ENCODE results near the gene PANK2.
"Not testable (repeated sequence)": the region's sequence is repeated elsewhere in the genome, so short reads cannot be mapped to it uniquely, and the experiment has no call there.

Gene PANK2

DNA sequence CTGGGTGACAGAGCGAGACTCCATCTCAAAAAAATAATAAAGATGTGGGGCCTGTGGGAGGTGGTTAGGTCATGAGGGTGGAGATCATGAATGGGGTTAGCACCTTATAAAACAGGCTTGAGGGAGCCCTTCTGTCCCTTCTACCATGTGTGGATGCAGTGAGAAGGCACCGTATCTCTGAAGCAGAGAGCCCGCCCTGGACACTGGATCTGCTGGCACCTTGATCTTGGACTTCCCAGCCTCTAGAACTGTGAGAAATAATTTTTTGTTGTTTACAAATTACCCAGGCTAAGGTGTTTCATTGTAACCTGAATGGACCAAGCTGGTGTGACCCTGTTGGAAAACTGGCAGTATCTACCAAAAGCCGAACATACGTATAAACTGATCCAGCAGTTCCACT, 15.7 kb upstream of the PANK2 start:
- Histone ChIP-seq H3K27me3 (ENCODE audit: control insufficient read depth, insufficient read depth, low read length) (no peaks in the 10 kb centered on the region), H3K9ac (ENCODE audit: low read length) (no peak overlapping the region), H3K4me1 (ENCODE audit: control insufficient read depth, low read depth, low read length) (no peaks in the 10 kb centered on the region), H3K4me3 (ENCODE audit: low read length) (no peak overlapping the region), H3K9me3 (ENCODE audit: control insufficient read depth, low read depth, low read length) (no peaks in the 10 kb centered on the region), H3K27ac (ENCODE audit: low read length) (no peak overlapping the region), H3K36me3 (ENCODE audit: control insufficient read depth, low read depth, low read length) (no peaks in the 10 kb centered on the region)

DNA sequence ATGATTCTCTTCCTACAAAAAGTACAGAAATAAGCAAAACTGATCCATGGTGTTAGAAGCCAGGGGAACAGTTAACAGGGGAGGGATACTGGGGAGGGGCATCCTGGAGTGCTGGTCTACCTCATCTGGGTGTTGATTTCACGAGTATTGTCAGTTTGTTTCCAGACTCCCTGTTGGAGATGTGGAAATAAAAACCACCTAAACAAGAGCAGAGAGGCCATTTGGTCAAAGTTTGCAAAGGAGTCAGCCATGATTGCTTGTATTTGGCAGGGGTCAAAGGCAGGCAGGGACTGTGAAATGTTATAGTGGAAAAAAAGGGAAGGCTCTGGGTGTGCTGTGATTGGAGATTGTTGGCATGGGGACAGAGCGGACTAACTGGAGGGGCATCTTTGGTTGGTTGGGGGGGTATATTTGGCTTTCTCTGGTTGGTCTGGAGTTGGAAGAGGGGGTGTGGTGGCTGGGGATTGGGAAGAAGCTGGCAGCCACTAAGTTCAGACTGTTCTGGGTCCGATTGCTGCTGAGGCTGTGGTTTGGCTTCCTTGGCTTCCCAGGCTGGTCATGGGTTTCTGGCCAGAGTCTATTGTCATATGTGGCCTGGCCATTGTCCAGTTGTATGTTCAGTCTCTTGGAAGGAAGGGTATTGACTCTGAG, 14.9 kb upstream of the PANK2 start:
- Histone ChIP-seq H3K36me3 (ENCODE audit: control insufficient read depth, low read depth, low read length) (no peaks in the 10 kb centered on the region), H3K4me3 (ENCODE audit: low read length) (no peak overlapping the region), H3K27me3 (ENCODE audit: control insufficient read depth, insufficient read depth, low read length) (no peaks in the 10 kb centered on the region), H3K4me1 (ENCODE audit: control insufficient read depth, low read depth, low read length) (no peaks in the 10 kb centered on the region), H3K9ac (ENCODE audit: low read length) (no peak overlapping the region), H3K9me3 (ENCODE audit: control insufficient read depth, low read depth, low read length) (no peaks in the 10 kb centered on the region), H3K27ac (ENCODE audit: low read length) (no peak overlapping the region)

DNA sequence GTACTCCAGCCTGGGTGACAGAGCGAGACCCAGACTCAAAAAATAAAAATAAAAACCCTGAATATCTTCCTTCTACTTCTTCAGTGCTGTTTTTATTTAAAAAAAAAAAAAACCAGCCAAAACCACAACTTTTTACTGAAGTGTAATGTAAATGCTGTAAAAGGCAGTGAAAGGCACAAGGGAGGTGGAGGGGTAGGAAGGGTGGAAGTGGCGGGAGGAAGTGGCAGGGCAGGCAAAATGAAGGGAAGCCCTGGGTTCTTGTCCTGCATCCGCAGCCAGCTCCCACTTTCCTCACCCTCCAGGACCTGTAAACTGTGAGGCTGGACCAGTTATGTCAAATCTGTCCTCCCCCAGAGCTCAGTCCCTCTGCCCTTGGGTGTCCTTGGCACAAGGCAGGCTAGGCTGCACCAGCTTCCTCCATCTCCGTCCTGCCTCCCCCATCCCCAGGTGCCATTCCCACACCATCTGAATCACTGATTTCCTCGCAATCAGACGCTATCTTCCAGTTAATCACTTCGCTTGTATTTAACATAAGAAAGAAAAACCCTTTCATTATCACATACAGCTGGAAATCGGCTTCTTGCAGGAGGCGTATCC, 13.7 kb upstream of the PANK2 start:
- no peak overlapping the region for H3K9ac ChIP-seq (ENCODE audit: low read length)
- H3K4me1 ChIP-seq (ENCODE audit: control insufficient read depth, low read depth, low read length): no peaks in the 10 kb centered on the region
- no peaks in the 10 kb centered on the region for H3K27me3 ChIP-seq (ENCODE audit: control insufficient read depth, insufficient read depth, low read length)
- H3K27ac ChIP-seq (ENCODE audit: low read length): no peak overlapping the region
- H3K9me3 ChIP-seq (ENCODE audit: control insufficient read depth, low read depth, low read length): no peaks in the 10 kb centered on the region
- no peaks in the 10 kb centered on the region for H3K36me3 ChIP-seq (ENCODE audit: control insufficient read depth, low read depth, low read length)
- H3K4me3 ChIP-seq (ENCODE audit: low read length): no peak overlapping the region

DNA sequence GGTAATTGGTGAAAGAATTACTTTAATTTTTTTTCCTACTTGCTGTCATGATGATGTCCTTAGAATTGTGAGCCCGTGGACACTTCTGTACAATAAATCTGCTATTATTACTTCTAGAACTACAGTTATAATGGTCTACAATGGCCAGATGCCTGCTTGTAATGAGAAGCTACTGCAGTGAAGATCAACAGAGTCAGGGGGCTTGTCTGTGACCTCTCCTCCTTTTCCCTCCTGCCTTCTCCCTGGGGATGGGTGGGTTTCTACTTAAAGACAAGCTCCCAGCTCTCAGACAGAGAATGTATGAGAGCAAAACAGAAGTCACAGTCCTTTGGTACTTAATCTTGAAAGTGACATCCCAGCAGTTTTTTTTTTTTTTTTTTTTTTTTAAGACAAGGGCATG, 13.2 kb upstream of the PANK2 start:
- Histone ChIP-seq H3K9me3 (ENCODE audit: control insufficient read depth, low read depth, low read length) (no peaks in the 10 kb centered on the region), H3K36me3 (ENCODE audit: control insufficient read depth, low read depth, low read length) (no peaks in the 10 kb centered on the region), H3K4me3 (ENCODE audit: low read length) (no peak overlapping the region), H3K27me3 (ENCODE audit: control insufficient read depth, insufficient read depth, low read length) (no peaks in the 10 kb centered on the region), H3K27ac (ENCODE audit: low read length) (no peak overlapping the region), H3K9ac (ENCODE audit: low read length) (no peak overlapping the region), H3K4me1 (ENCODE audit: control insufficient read depth, low read depth, low read length) (no peaks in the 10 kb centered on the region)

DNA sequence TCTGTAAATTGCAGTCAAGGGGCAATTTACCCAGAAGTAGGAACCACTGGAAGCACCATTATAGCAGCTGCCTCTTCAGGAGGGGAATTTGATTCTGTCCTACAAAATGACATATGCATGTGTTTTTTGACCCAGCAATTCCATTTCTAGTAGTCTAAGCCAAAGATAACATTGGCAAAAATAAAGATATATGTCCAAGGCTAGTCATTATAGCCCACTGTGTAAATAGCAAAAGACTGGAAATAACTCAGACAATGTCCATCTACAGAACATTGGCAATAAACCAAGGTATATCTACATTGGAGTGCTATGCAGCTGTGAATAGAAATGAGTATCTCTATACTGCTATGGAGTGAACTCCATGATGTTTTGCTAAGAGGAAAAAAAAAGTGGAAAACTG, 12.5 kb upstream of the PANK2 start:
- Histone ChIP-seq H3K9ac (ENCODE audit: low read length) (no peak overlapping the region), H3K9me3 (ENCODE audit: control insufficient read depth, low read depth, low read length) (no peaks in the 10 kb centered on the region), H3K27me3 (ENCODE audit: control insufficient read depth, insufficient read depth, low read length) (no peaks in the 10 kb centered on the region), H3K4me3 (ENCODE audit: low read length) (no peak overlapping the region), H3K27ac (ENCODE audit: low read length) (no peak overlapping the region), H3K36me3 (ENCODE audit: control insufficient read depth, low read depth, low read length) (no peaks in the 10 kb centered on the region), H3K4me1 (ENCODE audit: control insufficient read depth, low read depth, low read length) (no peaks in the 10 kb centered on the region)

DNA sequence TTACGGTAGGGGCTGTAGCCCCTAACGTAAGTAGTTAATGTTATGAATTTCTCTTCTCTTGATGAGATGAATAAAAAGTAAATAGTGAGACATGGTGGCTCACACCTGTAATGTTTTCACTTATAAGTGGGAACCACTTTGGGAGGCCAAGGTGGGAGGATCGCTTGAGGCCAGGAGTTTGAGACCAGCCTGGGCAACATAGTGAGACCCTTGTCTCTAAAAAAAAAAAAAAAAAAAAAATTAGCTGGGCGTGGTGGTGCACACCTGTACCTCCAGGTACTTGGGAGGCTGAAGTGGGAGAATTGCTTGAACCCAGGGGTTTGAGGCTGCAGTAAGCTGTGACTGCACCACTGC, 10.3 kb upstream of the PANK2 start:
- not testable (repeated sequence) for H3K27me3 ChIP-seq (ENCODE audit: control insufficient read depth, insufficient read depth, low read length); H3K27ac ChIP-seq (ENCODE audit: low read length); H3K4me3 ChIP-seq (ENCODE audit: low read length); H3K4me1 ChIP-seq (ENCODE audit: control insufficient read depth, low read depth, low read length); H3K36me3 ChIP-seq (ENCODE audit: control insufficient read depth, low read depth, low read length); H3K9me3 ChIP-seq (ENCODE audit: control insufficient read depth, low read depth, low read length); H3K9ac ChIP-seq (ENCODE audit: low read length)

DNA sequence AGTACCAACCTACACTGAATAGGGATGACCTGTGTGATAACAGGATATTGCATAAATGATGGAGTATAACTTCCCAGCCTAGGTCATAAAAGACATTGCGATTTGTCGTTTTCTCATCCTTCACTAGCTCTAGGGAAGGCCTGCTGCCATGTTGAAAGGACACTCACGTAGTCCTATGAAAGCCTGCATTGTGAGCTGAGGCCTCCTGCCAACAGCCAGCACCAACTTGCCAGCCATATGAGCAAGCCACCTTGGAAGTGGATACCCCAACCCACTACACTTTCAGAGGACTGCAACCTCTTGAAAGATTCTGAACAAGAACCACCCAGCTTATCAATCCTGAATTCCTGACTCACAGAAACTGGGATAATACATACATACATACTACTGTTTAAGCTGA, 3.5 kb upstream of the PANK2 start:
- Histone ChIP-seq H3K4me1 (ENCODE audit: control insufficient read depth, low read depth, low read length) (peaks cover 8% of the 10 kb centered on the region), H3K9ac (ENCODE audit: low read length) (no peak overlapping the region), H3K27ac (ENCODE audit: low read length) (no peak overlapping the region), H3K9me3 (ENCODE audit: control insufficient read depth, low read depth, low read length) (no peaks in the 10 kb centered on the region), H3K27me3 (ENCODE audit: control insufficient read depth, insufficient read depth, low read length) (no peaks in the 10 kb centered on the region), H3K36me3 (ENCODE audit: control insufficient read depth, low read depth, low read length) (no peaks in the 10 kb centered on the region), H3K4me3 (ENCODE audit: low read length) (no peak overlapping the region)

DNA sequence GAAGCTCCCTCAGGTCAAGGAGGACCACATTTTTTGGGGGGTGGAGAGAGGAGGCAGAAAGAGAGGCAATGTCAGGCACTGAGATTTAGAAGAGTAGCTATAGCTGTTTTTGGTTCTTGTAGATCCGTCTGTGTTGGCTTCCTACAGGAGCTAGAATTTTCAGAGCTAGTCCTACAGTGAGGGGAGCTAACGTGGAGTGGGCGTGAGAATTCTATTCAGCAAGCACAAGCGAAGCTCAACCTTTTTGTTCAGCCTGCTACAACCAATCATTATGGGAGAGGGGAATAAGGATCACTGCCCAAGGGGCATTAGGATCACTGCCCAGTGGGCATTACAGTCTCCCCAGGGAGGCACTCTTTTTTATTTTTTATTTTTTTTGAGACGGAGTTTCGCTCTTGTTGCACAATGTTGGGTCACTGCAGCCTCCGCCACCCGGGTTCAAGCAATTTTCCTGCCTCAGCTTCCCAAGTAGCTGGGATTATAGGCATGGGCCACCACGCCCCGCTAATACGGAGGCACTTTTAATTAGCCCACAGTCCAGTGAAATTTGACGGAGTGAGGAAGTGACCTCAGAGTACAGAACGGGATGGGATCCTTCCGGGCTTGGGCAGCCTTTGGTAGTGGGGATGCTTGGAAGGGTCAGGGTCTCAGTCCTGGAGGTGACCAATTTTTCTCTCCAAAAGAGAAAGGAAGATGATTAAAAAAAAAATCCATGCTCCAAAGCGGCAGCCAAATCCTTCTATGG, 1.1 kb upstream of the PANK2 start:
- Histone ChIP-seq H3K27ac (ENCODE audit: low read length) (peak overlapping the region; percentile 88), H3K36me3 (ENCODE audit: control insufficient read depth, low read depth, low read length) (peaks cover 11% of the 10 kb centered on the region), H3K9me3 (ENCODE audit: control insufficient read depth, low read depth, low read length) (no peaks in the 10 kb centered on the region), H3K9ac (ENCODE audit: low read length) (peak overlapping the region; percentile 90), H3K4me1 (ENCODE audit: control insufficient read depth, low read depth, low read length) (peaks cover 23% of the 10 kb centered on the region), H3K4me3 (ENCODE audit: low read length) (peak overlapping the region; percentile 99), H3K27me3 (ENCODE audit: control insufficient read depth, insufficient read depth, low read length) (no peaks in the 10 kb centered on the region)

DNA sequence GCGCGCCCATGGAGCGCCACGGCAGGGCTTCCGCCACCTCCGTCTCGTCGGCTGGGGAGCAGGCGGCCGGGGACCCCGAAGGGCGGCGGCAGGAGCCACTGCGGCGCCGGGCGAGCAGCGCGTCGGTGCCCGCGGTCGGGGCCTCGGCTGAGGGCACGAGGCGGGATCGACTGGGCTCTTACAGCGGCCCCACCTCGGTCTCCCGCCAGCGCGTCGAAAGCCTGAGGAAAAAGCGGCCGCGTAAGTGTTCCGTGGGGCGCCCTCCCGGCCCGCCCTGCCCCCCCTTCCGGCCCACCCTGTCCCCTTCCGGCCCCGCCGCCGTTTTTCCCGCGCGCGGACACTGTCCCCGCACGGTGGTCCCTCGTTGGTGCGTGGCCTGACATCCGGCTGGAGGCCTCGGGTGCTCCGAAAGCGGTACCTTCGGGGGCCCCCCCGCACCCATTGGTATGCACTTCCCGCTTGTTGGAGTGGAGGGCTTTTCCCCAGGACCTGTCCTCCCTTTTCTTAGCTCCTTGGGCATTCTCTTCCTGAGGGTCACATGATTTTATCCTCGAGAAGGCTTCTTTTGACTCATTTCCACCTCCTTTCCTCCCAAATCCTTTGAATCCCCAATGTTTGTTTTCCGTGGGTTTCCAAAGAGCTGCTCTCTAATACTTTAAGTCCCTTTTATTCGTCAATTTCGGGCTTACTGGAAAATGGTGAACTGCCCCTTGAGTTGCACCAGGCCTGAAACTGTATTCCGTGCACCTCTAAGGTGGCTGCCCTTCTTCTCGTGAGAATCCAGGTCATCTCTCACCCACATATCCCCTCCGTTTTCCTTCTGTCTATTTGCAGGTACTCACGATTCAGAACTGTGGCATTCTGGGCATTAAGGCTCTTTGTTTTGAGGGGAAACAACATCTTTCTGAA, 556 bp downstream of the PANK2 start:
- H3K4me1 ChIP-seq (ENCODE audit: control insufficient read depth, low read depth, low read length): peaks cover 23% of the 10 kb centered on the region
- peak overlapping the region; percentile 90 for H3K9ac ChIP-seq (ENCODE audit: low read length)
- peak overlapping the region; percentile 99 for H3K4me3 ChIP-seq (ENCODE audit: low read length)
- H3K9me3 ChIP-seq (ENCODE audit: control insufficient read depth, low read depth, low read length): no peaks in the 10 kb centered on the region
- H3K27ac ChIP-seq (ENCODE audit: low read length): peak overlapping the region; percentile 54
- H3K36me3 ChIP-seq (ENCODE audit: control insufficient read depth, low read depth, low read length): peaks cover 11% of the 10 kb centered on the region
- no peaks in the 10 kb centered on the region for H3K27me3 ChIP-seq (ENCODE audit: control insufficient read depth, insufficient read depth, low read length)

DNA sequence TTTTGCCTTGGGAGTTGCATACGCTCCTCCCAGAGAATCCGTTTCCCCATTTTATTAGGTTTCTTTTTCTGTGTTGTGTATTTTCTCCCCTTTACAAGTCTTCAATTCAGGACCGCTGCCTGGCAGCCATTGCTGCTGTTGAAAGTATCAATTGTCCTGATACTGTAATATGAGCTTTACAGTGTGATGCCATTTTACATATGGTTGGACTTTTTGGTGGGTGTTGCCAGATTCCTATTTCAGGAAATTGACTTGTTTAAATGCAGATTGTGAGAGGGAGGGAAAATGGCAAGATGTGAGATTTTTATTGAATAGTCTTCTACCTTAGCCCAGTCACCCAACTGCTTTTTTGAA, 1.2 kb downstream of the PANK2 start:
- Histone ChIP-seq H3K9ac (ENCODE audit: low read length) (peak overlapping the region; percentile 90), H3K27ac (ENCODE audit: low read length) (peak overlapping the region; percentile 47), H3K9me3 (ENCODE audit: control insufficient read depth, low read depth, low read length) (no peaks in the 10 kb centered on the region), H3K4me3 (ENCODE audit: low read length) (peak overlapping the region; percentile 99), H3K4me1 (ENCODE audit: control insufficient read depth, low read depth, low read length) (peaks cover 23% of the 10 kb centered on the region), H3K27me3 (ENCODE audit: control insufficient read depth, insufficient read depth, low read length) (no peaks in the 10 kb centered on the region), H3K36me3 (ENCODE audit: control insufficient read depth, low read depth, low read length) (peaks cover 11% of the 10 kb centered on the region)
